ENCODE measurements around the gene HAVCR2. TPM values are rescaled to one million over a fixed set of nuclear protein-coding genes. Genes with fewer than 3 reads are reported as not detected.

Gene HAVCR2
- total RNA-seq, 2 experiments from 2014 or later, result 23.2 to 24.3 TPM

DNA sequence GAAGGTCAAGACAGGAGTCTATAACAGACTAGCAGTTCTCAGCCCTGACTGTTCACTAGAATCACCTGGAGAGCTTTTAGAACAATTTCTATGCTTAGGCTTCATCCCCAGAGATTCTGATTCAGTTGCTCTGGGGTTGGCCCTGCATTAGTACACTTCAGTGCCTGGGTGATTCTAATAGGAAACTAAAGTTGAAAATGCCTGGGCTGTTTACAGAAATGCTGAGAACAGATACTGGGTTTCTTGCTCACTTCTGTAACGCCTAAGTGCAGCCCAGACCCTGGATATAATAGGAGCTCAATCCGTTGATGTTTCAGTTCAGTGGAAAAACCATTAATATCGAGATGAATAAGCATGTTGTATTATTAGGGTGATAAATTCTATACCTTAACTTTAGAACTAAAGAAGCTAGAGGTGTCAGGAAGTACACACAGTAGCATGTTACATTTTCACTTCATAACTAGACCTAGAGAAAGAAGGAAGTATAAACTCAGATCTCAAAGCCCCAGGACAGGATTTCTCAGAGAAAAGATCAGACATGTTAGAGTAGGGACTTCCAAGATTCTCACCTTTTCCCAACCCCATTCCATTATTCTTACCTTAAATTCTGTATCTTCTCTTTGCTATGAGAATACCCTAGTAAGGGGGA is 20.4 kb downstream of the HAVCR2 start:
- ChIA-PET POLR2A (no interaction called here), CTCF (no interaction called here)
- no peak overlapping the region for H3K27ac Mint-ChIP-seq
- no peaks in the 10 kb centered on the region for H3K27me3 Mint-ChIP-seq
- intact Hi-C loops (cut with micrococcal nuclease), result no loop called here
- H3K36me3 Mint-ChIP-seq, result peaks cover 12% of the 10 kb centered on the region
- H3K4me3 Mint-ChIP-seq, result no peak overlapping the region
- H3K9me3 Mint-ChIP-seq, result no peaks in the 10 kb centered on the region
- DNase-seq, result no peak
- no peaks in the 10 kb centered on the region for H3K4me1 Mint-ChIP-seq (ENCODE audit: low read depth)

DNA sequence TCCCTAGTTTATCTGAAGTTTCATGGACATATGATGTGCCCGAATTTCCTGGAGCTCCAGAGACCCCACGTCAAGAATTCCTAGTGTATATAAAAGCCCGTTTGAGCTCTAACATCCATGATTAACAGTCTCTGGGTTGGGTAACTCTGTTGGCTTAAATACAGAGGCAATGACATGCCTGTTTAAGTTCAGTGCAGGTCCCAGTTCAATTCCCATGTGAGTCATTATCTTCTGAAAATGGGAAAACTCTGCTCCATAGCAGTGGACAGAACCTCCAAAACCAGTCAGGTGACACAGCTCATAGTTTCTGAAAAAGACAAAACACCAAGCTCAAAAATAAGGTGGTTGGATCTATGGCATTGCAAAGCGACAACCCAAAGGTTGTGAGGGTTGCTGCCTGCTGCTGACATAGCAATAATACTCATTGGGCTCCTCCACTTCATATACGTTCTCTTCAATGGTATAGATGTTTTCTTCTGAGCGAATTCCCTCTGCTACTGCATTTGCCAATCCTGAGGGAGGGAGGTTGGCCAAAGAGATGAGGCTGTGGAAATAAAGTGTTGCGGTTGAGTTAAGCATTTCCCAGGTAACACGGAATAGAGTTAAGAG is 22.0 kb downstream of the HAVCR2 start:
- intact Hi-C loops (cut with micrococcal nuclease), result no loop called here
- H3K27me3 Mint-ChIP-seq, result no peaks in the 10 kb centered on the region
- ChIA-PET CTCF (no interaction called here), POLR2A (no interaction called here)
- H3K27ac Mint-ChIP-seq, result no peak overlapping the region
- DNase-seq, result no peak
- H3K4me3 Mint-ChIP-seq, result no peak overlapping the region
- H3K9me3 Mint-ChIP-seq, result no peaks in the 10 kb centered on the region
- H3K36me3 Mint-ChIP-seq, result peaks cover 12% of the 10 kb centered on the region
- H3K4me1 Mint-ChIP-seq (ENCODE audit: low read depth), result no peaks in the 10 kb centered on the region

DNA sequence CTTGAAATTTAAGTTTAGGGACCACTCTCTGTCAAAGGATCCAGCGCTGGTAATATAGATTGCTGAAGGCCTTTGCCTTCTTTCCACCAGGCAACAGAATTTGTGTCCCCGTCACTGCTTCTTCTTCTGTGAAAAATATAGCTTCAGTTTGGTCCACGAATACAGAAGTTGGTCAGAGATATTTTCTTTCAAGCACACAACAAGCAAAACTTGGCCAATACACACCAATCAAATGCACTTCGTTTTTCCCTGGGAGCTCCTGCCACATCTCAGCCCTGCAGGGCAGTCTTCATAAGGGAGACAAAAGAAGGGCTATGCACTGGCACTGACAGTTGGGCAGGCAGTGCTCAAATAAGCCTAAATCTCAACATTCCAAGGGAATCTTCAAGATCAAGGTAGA is 22.9 kb downstream of the HAVCR2 start:
- intact Hi-C loops (cut with micrococcal nuclease), result no loop called here
- CTCF ChIA-PET, result no interaction called here

DNA sequence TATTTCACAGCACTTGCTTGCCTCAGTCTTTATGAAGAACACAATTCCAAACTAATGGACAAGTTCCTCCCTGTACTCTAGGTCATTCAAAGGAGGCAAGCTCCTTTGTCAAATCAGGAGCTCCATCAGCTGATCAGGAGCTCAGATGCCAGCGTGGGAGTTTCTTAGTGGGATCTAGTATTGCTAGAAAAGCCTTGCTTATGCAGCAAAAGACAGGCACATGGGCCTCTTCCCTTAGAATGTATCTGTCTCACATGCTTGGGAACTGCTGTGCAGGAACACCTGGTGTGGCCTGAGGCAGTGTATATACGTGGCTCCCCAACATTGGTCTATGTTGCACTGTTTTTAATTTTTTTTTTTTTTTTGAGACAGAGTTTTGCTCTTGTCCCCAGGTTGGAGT is 28.6 kb downstream of the HAVCR2 start:
- DNase-seq, result no peak
- Mint-ChIP-seq H3K27me3 (no peaks in the 10 kb centered on the region), H3K4me3 (no peak overlapping the region), H3K36me3 (no peaks in the 10 kb centered on the region), H3K9me3 (no peaks in the 10 kb centered on the region), H3K27ac (no peak overlapping the region), H3K4me1 (ENCODE audit: low read depth) (peaks cover 7% of the 10 kb centered on the region)
- ChIA-PET CTCF (no interaction called here), POLR2A (no interaction called here)
- intact Hi-C loops (cut with micrococcal nuclease), result no loop called here

More for the DNA sequence above, 22.9 kb downstream of the HAVCR2 start:
- Mint-ChIP-seq H3K27ac (no peak overlapping the region), H3K27me3 (no peaks in the 10 kb centered on the region), H3K4me3 (no peak overlapping the region), H3K36me3 (peaks cover 8% of the 10 kb centered on the region), H3K9me3 (no peaks in the 10 kb centered on the region), H3K4me1 (ENCODE audit: low read depth) (no peaks in the 10 kb centered on the region)
- DNase-seq, result no peak
- POLR2A ChIA-PET, result no interaction called here

DNA sequence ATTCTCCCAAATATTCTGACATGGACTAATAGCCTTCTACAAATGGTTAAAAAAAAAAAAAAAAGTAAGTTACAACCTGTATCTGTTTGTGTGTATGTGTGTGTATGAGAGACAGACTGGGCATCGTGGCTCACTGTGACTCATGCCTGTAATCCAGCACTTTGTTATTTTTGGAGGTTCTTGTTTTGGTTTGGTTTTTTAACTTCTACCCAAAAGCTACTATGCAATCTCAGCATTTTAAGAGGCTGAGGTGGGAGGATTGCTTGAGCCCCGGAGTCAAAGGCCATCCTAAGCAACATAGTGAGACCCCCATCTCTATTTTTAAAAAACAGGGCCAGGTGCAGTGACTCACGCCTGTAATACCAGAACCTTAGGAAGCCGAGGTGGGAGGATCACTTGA is 32.3 kb downstream of the HAVCR2 start:
- Mint-ChIP-seq H3K4me3 (no peak overlapping the region), H3K4me1 (ENCODE audit: low read depth) (peaks cover 22% of the 10 kb centered on the region), H3K9me3 (no peaks in the 10 kb centered on the region), H3K27me3 (no peaks in the 10 kb centered on the region), H3K36me3 (no peaks in the 10 kb centered on the region), H3K27ac (no peak overlapping the region)
- POLR2A ChIA-PET, result interaction anchor here (0.6 kb wide), 1 partner anchor 16 kb away, joined by 4 read pairs; no protein-coding TSS in a partner anchor
- intact Hi-C loops (cut with micrococcal nuclease), result no loop called here
- CTCF ChIA-PET, result no interaction called here
- peak; percentile 22 for DNase-seq

DNA sequence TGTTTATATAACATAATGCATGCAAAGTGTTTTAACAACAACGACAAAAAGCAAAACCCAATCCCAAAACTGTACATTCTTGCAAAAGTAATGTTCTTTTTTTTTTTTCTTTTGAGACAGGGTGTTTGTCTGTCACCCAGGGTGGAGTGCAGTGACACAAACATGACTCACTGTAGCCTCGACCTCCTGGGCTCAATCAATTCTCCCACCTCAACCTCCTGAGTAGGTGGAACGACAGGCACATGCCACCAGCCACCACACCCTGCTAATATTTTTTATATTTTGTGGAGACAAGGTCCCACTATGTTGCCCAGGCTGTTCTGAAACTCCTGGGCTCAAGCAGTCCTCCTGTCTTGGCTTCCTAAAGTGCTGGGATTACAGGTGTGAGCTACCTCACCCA is 36.3 kb downstream of the HAVCR2 start:
- Mint-ChIP-seq H3K36me3 (no peaks in the 10 kb centered on the region), H3K4me3 (no peak overlapping the region), H3K27me3 (no peaks in the 10 kb centered on the region), H3K9me3 (no peaks in the 10 kb centered on the region), H3K27ac (no peak overlapping the region), H3K4me1 (ENCODE audit: low read depth) (peaks cover 22% of the 10 kb centered on the region)
- ChIA-PET CTCF (no interaction called here), POLR2A (no interaction called here)
- DNase-seq, result peak; percentile 27
- intact Hi-C loops (cut with micrococcal nuclease), result no loop called here

DNA sequence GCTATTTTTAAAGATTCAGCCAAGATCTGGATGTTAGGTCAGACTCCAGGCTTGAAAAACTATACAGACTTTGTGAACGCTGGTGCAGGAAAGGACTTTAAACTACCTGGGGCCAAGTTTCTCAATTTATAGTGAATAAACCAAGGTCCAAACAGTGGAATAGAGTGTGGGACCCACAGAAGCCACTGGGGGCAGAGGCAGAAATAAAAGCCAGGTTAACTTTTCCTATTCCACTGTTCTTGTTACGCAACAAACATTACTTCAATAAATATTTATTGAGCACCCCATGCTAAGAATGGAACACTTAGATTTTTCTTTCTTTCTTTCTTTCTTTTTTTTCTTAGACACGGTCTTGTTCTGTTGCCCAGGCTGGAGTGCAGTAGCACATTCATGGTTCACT is 38.9 kb downstream of the HAVCR2 start:
- ChIA-PET POLR2A (no interaction called here), CTCF (no interaction called here)
- intact Hi-C loops (cut with micrococcal nuclease), result no loop called here
- no peak overlapping the region for H3K4me3 Mint-ChIP-seq
- H3K27me3 Mint-ChIP-seq, result no peaks in the 10 kb centered on the region
- H3K36me3 Mint-ChIP-seq, result no peaks in the 10 kb centered on the region
- DNase-seq, result no peak
- no peaks in the 10 kb centered on the region for H3K9me3 Mint-ChIP-seq
- H3K27ac Mint-ChIP-seq, result no peak overlapping the region
- peaks cover 12% of the 10 kb centered on the region for H3K4me1 Mint-ChIP-seq (ENCODE audit: low read depth)

DNA sequence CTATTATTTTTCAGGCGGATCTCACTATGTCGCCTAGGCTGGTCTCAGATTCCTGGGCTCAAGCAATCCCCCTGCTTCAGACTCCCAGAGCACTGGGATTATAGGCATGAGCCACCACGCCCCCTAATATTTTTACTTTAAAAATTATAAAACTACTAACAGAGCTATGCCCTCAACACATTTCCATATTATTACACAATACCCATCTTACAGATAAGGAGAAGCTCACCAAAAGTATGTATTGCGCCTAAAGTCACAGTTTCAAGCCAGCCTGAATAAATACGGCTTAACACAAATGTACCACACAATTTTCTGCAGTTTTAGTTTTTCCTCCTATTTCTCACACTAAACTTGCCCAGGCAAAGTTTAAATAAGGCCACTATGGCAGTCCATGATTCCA is 40.1 kb downstream of the HAVCR2 start:
- H3K27ac Mint-ChIP-seq, result no peak overlapping the region
- H3K27me3 Mint-ChIP-seq, result no peaks in the 10 kb centered on the region
- intact Hi-C loops (cut with micrococcal nuclease), result no loop called here
- no peak overlapping the region for H3K4me3 Mint-ChIP-seq
- DNase-seq, result no peak
- H3K9me3 Mint-ChIP-seq, result no peaks in the 10 kb centered on the region
- peaks cover 8% of the 10 kb centered on the region for H3K4me1 Mint-ChIP-seq (ENCODE audit: low read depth)
- POLR2A ChIA-PET, result no interaction called here
- no peaks in the 10 kb centered on the region for H3K36me3 Mint-ChIP-seq
- CTCF ChIA-PET, result interaction anchor here (0.7 kb wide), 1 partner anchor 30 kb away, joined by 3 read pairs; no protein-coding TSS in a partner anchor

DNA sequence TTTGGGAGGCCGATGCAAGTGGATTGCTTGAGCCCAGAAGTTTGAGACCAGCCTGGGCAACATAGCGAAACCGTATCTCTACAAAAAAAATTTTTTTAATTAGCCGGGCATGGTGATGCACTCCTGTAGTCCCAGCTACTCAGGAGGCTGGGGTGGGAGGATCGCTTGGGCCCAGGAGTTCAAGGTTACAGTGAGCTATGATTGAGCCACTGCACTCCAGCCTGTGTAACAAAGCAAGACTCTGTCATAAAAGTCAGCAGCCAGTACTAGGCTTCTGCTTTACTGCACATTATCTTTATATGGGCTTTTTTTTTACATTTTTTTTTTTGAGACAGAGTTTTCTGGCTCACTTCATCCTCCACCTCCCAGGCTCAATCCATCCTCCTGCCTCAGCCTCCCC is 40.5 kb downstream of the HAVCR2 start:
- ChIA-PET CTCF (interaction anchor here (0.7 kb wide), 1 partner anchor 30 kb away, joined by 3 read pairs; no protein-coding TSS in a partner anchor), POLR2A (no interaction called here)
- Mint-ChIP-seq H3K9me3 (no peaks in the 10 kb centered on the region), H3K36me3 (no peaks in the 10 kb centered on the region), H3K4me1 (ENCODE audit: low read depth) (peaks cover 8% of the 10 kb centered on the region), H3K27ac (no peak overlapping the region), H3K27me3 (no peaks in the 10 kb centered on the region), H3K4me3 (no peak overlapping the region)
- no peak for DNase-seq
- intact Hi-C loops (cut with micrococcal nuclease), result no loop called here

DNA sequence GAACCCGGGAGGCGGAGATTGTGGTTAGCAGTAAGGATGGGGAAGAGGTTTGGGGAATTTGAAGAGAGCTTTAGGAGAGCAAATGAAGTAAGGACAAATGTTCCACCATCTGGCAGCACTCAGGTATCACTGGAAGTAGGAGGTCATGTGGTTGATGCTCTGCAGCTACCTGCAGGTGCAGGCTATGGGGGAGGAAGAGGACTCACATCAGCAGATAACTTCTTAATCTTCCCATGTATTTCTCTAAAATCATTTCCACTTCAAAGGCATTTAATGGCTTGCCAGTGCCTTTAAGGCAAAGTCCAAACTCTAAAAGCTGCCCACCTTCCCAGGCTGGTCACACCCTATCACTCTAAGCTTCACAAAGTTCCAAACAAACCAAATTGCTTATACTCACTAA is 41.8 kb downstream of the HAVCR2 start:
- no peak for DNase-seq
- Mint-ChIP-seq H3K36me3 (no peaks in the 10 kb centered on the region), H3K9me3 (no peaks in the 10 kb centered on the region), H3K27ac (no peak overlapping the region), H3K4me3 (no peak overlapping the region), H3K27me3 (no peaks in the 10 kb centered on the region), H3K4me1 (ENCODE audit: low read depth) (no peaks in the 10 kb centered on the region)
- ChIA-PET POLR2A (interaction anchor here (0.5 kb wide), 1 partner anchor 185 kb away, joined by 3 read pairs; no protein-coding TSS in a partner anchor), CTCF (interaction anchor here (0.5 to 1.1 kb wide), 2 partner anchors 65 to 231 kb away, joined by 3 read pairs; no protein-coding TSS in a partner anchor)
- intact Hi-C loops (cut with micrococcal nuclease), result no loop called here

DNA sequence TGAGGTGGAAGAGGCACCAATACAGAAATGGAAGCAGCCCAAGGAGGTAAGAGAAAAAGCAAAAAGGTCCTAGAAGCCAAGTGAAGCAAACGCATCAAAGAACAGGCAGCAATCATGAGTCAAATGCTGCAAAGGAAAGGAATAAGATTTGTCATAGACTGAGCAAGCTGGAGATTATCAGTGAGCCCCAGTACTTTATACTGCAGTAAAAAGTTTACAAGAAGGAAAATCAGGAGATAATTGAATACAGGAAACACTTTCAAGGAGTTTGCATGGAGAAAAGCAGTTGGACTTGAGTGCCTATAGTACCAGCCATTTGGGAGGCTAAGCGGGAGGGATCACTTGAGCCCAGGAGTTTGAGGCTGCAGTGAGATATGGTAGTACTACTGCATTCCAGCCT is 42.8 kb downstream of the HAVCR2 start:
- H3K4me3 Mint-ChIP-seq, result no peak overlapping the region
- intact Hi-C loops (cut with micrococcal nuclease), result no loop called here
- ChIA-PET POLR2A (no interaction called here), CTCF (no interaction called here)
- no peaks in the 10 kb centered on the region for H3K9me3 Mint-ChIP-seq
- no peaks in the 10 kb centered on the region for H3K36me3 Mint-ChIP-seq
- H3K4me1 Mint-ChIP-seq (ENCODE audit: low read depth), result no peaks in the 10 kb centered on the region
- no peak for DNase-seq
- H3K27ac Mint-ChIP-seq, result no peak overlapping the region
- no peaks in the 10 kb centered on the region for H3K27me3 Mint-ChIP-seq

DNA sequence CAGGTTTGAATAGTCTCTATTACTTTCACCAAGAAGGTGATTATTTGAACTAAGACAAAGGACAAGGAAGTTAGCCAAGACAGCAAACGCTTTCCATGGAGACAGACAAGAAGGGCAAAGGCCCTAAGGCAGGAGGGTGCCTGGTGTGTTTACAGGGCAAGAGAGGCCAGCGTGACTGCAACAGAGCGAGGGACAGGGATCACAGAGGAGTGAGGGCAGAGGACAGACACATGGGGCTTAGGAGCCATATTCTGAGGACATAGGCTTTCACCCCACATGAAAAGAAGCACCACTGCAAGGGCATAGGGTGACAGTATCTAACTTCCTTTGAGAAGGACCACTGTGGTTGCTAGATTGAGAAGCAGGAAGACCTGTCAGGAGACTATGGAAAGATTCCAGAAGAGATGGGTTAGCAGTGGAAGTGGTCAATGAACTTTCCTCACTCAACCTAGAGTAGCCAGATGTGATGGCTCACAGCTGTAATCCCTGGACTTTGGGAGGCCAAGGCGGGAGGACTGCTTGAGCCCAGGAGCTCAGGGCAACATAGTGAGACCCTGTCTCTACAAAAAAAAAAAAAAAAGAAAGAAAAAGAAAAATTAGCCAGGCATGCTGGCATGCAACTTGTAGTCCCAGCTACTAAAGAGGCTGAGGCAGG is 44.9 kb downstream of the HAVCR2 start:
- H3K4me1 Mint-ChIP-seq (ENCODE audit: low read depth), result no peaks in the 10 kb centered on the region
- H3K27me3 Mint-ChIP-seq, result no peaks in the 10 kb centered on the region
- no peak overlapping the region for H3K27ac Mint-ChIP-seq
- H3K9me3 Mint-ChIP-seq, result no peaks in the 10 kb centered on the region
- POLR2A ChIA-PET, result no interaction called here
- H3K36me3 Mint-ChIP-seq, result no peaks in the 10 kb centered on the region
- no peak for DNase-seq
- H3K4me3 Mint-ChIP-seq, result no peak overlapping the region
- intact Hi-C loops (cut with micrococcal nuclease), result no loop called here
- CTCF ChIA-PET, result no interaction called here

DNA sequence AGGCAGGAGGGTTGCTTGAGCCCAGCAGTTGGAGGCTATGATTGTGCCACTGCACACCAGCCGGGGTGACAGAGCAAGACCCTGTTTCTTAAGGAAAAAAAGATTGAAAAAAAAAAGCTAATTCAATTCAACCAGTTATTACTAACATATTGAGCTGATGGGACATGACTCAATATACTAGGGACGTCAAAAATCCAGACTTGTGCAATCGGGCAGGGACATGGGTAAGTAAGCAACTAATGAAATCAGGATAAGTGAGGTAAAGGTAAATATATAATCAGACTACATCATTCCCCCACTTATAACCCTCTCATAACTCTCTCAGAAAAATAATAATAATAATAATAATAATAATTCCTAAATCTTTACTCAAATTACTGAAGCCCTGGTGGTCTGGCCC is 49.0 kb downstream of the HAVCR2 start:
- Mint-ChIP-seq H3K4me3 (no peak overlapping the region), H3K36me3 (no peaks in the 10 kb centered on the region), H3K27ac (no peak overlapping the region), H3K27me3 (no peaks in the 10 kb centered on the region), H3K4me1 (ENCODE audit: low read depth) (no peaks in the 10 kb centered on the region), H3K9me3 (no peaks in the 10 kb centered on the region)
- intact Hi-C loops (cut with micrococcal nuclease), result no loop called here
- no peak for DNase-seq
- ChIA-PET CTCF (interaction anchor here (0.6 kb wide), 1 partner anchor 1084 kb away, joined by 4 read pairs; no protein-coding TSS in a partner anchor), POLR2A (no interaction called here)

Measured in activated CD4-positive, alpha-beta memory T cell treated with anti-CD3 and anti-CD28 coated beads for 36 hours (primary cell).